ENCODE results near the gene TRNP1.

DNA sequence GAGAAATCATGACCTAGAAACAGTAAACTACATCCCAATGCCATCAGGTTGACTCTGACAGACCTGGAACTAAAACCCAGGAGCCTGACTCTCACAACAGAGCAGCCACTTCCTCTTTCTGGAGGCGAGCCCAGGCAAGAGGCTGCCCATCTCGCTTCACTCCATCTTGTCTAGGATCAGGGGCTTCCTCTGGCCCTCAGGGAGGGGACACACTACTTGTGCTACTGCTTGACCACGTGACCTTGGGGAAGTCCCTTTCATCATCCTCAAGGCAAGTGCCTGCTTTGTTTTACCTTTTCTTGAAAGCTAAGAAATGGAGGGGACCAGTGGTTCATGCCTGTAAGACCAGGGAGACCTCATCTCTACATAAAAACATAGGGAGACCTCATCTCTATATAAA is 21.8 kb downstream of the TRNP1 start:
- TF ChIP-seq, protein P1, sequence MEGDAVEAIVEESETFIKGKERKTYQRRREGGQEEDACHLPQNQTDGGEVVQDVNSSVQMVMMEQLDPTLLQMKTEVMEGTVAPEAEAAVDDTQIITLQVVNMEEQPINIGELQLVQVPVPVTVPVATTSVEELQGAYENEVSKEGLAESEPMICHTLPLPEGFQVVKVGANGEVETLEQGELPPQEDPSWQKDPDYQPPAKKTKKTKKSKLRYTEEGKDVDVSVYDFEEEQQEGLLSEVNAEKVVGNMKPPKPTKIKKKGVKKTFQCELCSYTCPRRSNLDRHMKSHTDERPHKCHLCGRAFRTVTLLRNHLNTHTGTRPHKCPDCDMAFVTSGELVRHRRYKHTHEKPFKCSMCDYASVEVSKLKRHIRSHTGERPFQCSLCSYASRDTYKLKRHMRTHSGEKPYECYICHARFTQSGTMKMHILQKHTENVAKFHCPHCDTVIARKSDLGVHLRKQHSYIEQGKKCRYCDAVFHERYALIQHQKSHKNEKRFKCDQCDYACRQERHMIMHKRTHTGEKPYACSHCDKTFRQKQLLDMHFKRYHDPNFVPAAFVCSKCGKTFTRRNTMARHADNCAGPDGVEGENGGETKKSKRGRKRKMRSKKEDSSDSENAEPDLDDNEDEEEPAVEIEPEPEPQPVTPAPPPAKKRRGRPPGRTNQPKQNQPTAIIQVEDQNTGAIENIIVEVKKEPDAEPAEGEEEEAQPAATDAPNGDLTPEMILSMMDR (IDR thresholded peaks at IDR 0.05), result no peak
- TF ChIP-seq POLR2A (IDR thresholded peaks at IDR 0.05), result no peak

Data from lower leg skin (tissue), 3 donors.